ENCODE measurements around the gene WNK2. TPM values are rescaled to one million over a fixed set of nuclear protein-coding genes. Genes with fewer than 3 reads are reported as not detected.
A peak's percentile ranks its signal among the peaks of the same experiment; 100 is the strongest.

Gene WNK2
- total and polyA plus RNA-seq, 9 donors: 7.4 to 20.7 (median 14.9) TPM

DNA sequence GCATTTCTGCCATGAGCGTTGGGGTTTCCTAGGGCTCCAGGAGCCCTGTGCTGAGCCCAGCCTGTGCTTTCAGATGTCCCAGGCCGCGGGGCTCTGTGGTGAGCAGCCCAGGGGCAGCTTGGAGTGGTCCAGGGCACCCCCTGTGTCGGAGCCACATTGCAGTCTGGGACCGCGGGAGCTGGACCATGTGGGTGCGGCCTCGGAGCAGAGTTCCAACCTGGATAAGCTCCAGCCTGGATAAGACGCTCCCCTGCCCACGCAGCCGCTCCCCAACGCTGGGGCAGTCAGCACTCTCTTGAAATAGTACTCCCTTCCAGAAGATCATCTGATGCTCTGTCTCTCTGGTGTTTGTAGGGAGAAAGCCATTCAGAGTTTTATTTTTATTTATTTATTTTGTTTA lies 111.1 kb downstream of the WNK2 start:
- 26% methylated on average over 8 of the region's 12 CpGs for WGBS (ENCODE audit: insufficient coverage)
- no peaks in the 10 kb centered on the region for H3K36me3 ChIP-seq (ENCODE audit: control insufficient read depth, insufficient read depth, low read length)
- peaks cover 21% of the 10 kb centered on the region for H3K4me1 ChIP-seq (ENCODE audit: control insufficient read depth, insufficient read depth, low read length)
- no peaks in the 10 kb centered on the region for H3K27me3 ChIP-seq (ENCODE audit: control insufficient read depth, insufficient read depth, low read length)
- no peak overlapping the region for H3K27ac ChIP-seq (ENCODE audit: low read length)
- no peaks in the 10 kb centered on the region for H3K9me3 ChIP-seq (replicated peaks; ENCODE audit: control insufficient read depth, low read depth, low read length)
- H3K4me3 ChIP-seq (ENCODE audit: low read length): no peak overlapping the region
- peak; percentile 24 for DNase-seq

DNA sequence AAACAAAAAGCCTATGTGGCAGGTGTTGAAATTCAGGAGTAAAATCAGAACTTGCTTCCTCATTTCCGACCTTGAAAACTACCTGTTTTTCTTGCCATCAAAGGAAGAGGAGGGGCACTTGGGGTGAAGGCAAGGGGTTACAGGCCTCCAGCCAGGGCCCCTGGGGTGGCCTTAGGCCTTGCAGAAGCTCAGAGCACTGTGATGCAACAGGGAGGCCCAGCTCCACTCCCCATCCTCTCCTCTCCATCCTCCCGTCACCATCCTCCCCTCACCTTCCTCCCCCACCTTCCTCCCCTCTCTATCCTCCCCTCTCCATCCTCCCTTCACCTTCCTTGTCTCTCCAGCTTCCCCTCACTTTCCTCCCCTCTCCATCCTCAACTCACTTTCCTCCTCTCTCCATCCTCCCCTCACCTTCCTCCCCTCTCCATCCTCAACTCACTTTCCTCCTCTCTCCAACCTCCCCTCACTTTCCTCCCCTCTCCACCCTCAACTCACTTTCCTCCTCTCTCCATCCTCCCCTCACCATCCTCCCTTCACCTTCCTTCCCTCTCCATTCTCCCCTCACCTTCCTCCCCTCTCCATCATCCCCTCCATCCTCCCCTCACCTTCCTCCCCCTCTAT lies 111.6 kb downstream of the WNK2 start:
- peaks cover 23% of the 10 kb centered on the region for H3K4me1 ChIP-seq (ENCODE audit: control insufficient read depth, insufficient read depth, low read length)
- H3K27me3 ChIP-seq (ENCODE audit: control insufficient read depth, insufficient read depth, low read length): no peaks in the 10 kb centered on the region
- no peaks in the 10 kb centered on the region for H3K9me3 ChIP-seq (replicated peaks; ENCODE audit: control insufficient read depth, low read depth, low read length)
- WGBS (ENCODE audit: insufficient coverage): 47% methylated on average over 1 of the region's 2 CpGs
- no peaks in the 10 kb centered on the region for H3K36me3 ChIP-seq (ENCODE audit: control insufficient read depth, insufficient read depth, low read length)
- H3K27ac ChIP-seq (ENCODE audit: low read length): no peak overlapping the region
- H3K4me3 ChIP-seq (ENCODE audit: low read length): no peak overlapping the region
- no peak for DNase-seq

- H3K36me3 ChIP-seq (ENCODE audit: control insufficient read depth, insufficient read depth, low read length): no peaks in the 10 kb centered on the region
- H3K4me3 ChIP-seq (ENCODE audit: low read length): no peak overlapping the region
- H3K27ac ChIP-seq (ENCODE audit: low read length): no peak overlapping the region
- peaks cover 30% of the 10 kb centered on the region for H3K4me1 ChIP-seq (ENCODE audit: control insufficient read depth, insufficient read depth, low read length)
- 64% methylated on average over 17 of the region's 17 CpGs for WGBS (ENCODE audit: insufficient coverage)
- no peaks in the 10 kb centered on the region for H3K9me3 ChIP-seq (replicated peaks; ENCODE audit: control insufficient read depth, low read depth, low read length)
- H3K27me3 ChIP-seq (ENCODE audit: control insufficient read depth, insufficient read depth, low read length): no peaks in the 10 kb centered on the region
- DNase-seq: no peak
Observed at GRCh38 chr9:93296889-93297480, 113.0 kb downstream of the WNK2 start.

GRCh38 chr9:93297659-93298497 lies 113.9 kb downstream of the WNK2 start:
- DNase-seq: peak; percentile 56
- no peak overlapping the region for H3K27ac ChIP-seq (ENCODE audit: low read length)

GRCh38 chr9:93298498-93299417 lies 114.8 kb downstream of the WNK2 start:
- H3K36me3 ChIP-seq (ENCODE audit: control insufficient read depth, insufficient read depth, low read length): no peaks in the 10 kb centered on the region
- peaks cover 35% of the 10 kb centered on the region for H3K4me1 ChIP-seq (ENCODE audit: control insufficient read depth, insufficient read depth, low read length)
- no peaks in the 10 kb centered on the region for H3K9me3 ChIP-seq (replicated peaks; ENCODE audit: control insufficient read depth, low read depth, low read length)
- WGBS (ENCODE audit: insufficient coverage): 63% methylated on average over 24 of the region's 26 CpGs
- no peak overlapping the region for H3K27ac ChIP-seq (ENCODE audit: low read length)
- no peak for DNase-seq
- H3K4me3 ChIP-seq (ENCODE audit: low read length): no peak overlapping the region
- no peaks in the 10 kb centered on the region for H3K27me3 ChIP-seq (ENCODE audit: control insufficient read depth, insufficient read depth, low read length)

More at GRCh38 chr9:93297659-93298497, 113.9 kb downstream of the WNK2 start:
- H3K4me3 ChIP-seq (ENCODE audit: low read length): no peak overlapping the region
- H3K36me3 ChIP-seq (ENCODE audit: control insufficient read depth, insufficient read depth, low read length): no peaks in the 10 kb centered on the region
- H3K9me3 ChIP-seq (replicated peaks; ENCODE audit: control insufficient read depth, low read depth, low read length): no peaks in the 10 kb centered on the region
- peaks cover 30% of the 10 kb centered on the region for H3K4me1 ChIP-seq (ENCODE audit: control insufficient read depth, insufficient read depth, low read length)
- no peaks in the 10 kb centered on the region for H3K27me3 ChIP-seq (ENCODE audit: control insufficient read depth, insufficient read depth, low read length)
- WGBS (ENCODE audit: insufficient coverage): 71% methylated on average over 33 of the region's 33 CpGs

GRCh38 chr9:93299418-93300174 lies 115.7 kb downstream of the WNK2 start:
- Histone ChIP-seq H3K9me3 (replicated peaks; ENCODE audit: control insufficient read depth, low read depth, low read length) (no peaks in the 10 kb centered on the region), H3K27me3 (ENCODE audit: control insufficient read depth, insufficient read depth, low read length) (no peaks in the 10 kb centered on the region), H3K36me3 (ENCODE audit: control insufficient read depth, insufficient read depth, low read length) (no peaks in the 10 kb centered on the region), H3K4me1 (ENCODE audit: control insufficient read depth, insufficient read depth, low read length) (peaks cover 43% of the 10 kb centered on the region), H3K27ac (ENCODE audit: low read length) (no peak overlapping the region), H3K4me3 (ENCODE audit: low read length) (no peak overlapping the region)
- 92% methylated on average over 2 of the region's 26 CpGs for WGBS (ENCODE audit: insufficient coverage)
- no peak for DNase-seq

DNA sequence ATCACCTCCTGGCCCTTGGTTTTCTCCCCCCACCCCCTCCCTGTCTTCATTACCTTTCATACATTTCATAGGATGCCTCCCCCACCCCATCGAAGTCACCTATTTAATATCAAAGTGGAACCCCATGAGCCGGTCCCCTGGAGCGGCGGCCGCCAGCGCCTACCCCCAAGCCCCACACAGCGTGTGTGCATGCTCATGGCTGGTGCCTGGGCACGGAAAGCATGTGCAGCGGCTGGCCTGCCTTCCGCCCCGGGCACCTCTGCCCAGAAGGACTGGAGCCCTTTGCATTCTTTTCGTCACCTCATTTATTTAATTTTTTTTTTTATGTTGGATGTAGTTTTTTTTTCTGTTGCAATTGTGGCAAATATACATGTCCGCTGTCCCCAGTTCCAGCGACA lies 116.2 kb downstream of the WNK2 start:
- Histone ChIP-seq H3K4me1 (ENCODE audit: control insufficient read depth, insufficient read depth, low read length) (peaks cover 49% of the 10 kb centered on the region), H3K27me3 (ENCODE audit: control insufficient read depth, insufficient read depth, low read length) (no peaks in the 10 kb centered on the region), H3K9me3 (replicated peaks; ENCODE audit: control insufficient read depth, low read depth, low read length) (no peaks in the 10 kb centered on the region), H3K27ac (ENCODE audit: low read length) (no peak overlapping the region), H3K4me3 (ENCODE audit: low read length) (no peak overlapping the region), H3K36me3 (ENCODE audit: control insufficient read depth, insufficient read depth, low read length) (no peaks in the 10 kb centered on the region)
- 91% methylated on average over 6 of the region's 14 CpGs for WGBS (ENCODE audit: insufficient coverage)
- no peak for DNase-seq

DNA sequence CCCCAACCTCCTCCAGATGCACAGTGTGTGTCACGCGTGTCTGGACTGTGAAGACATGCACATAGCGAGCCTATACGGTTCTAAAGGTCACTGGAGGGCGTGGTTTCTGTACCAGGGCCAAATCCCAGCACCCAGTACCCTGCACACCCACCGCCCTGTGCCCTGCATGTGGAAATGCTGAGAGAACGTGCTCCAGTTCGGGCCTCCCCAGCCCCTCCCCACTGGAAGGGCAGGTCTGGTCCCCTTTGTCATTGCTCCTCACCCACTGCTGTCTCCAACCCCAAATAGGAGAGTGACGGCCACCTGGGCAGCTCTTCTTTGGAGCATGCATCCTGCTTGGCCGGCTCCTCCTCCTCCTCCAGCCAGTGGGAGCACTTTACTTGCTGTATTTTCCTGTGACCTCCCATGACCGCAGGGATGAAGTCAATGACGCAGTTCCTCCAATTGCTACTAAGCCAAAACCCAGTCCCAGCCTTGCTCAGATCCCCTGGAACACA lies 116.7 kb downstream of the WNK2 start:
- Histone ChIP-seq H3K4me1 (ENCODE audit: control insufficient read depth, insufficient read depth, low read length) (peaks cover 54% of the 10 kb centered on the region), H3K36me3 (ENCODE audit: control insufficient read depth, insufficient read depth, low read length) (no peaks in the 10 kb centered on the region), H3K27ac (ENCODE audit: low read length) (no peak overlapping the region), H3K9me3 (replicated peaks; ENCODE audit: control insufficient read depth, low read depth, low read length) (no peaks in the 10 kb centered on the region), H3K4me3 (ENCODE audit: low read length) (no peak overlapping the region), H3K27me3 (ENCODE audit: control insufficient read depth, insufficient read depth, low read length) (no peaks in the 10 kb centered on the region)
- 57% methylated on average over 9 of the region's 12 CpGs for WGBS (ENCODE audit: insufficient coverage)
- DNase-seq: peak; percentile 37

- Histone ChIP-seq H3K4me1 (ENCODE audit: control insufficient read depth, insufficient read depth, low read length) (peaks cover 61% of the 10 kb centered on the region), H3K27me3 (ENCODE audit: control insufficient read depth, insufficient read depth, low read length) (no peaks in the 10 kb centered on the region), H3K36me3 (ENCODE audit: control insufficient read depth, insufficient read depth, low read length) (no peaks in the 10 kb centered on the region), H3K4me3 (ENCODE audit: low read length) (no peak overlapping the region), H3K9me3 (replicated peaks; ENCODE audit: control insufficient read depth, low read depth, low read length) (no peaks in the 10 kb centered on the region), H3K27ac (ENCODE audit: low read length) (no peak overlapping the region)
- WGBS (ENCODE audit: insufficient coverage): 91% methylated on average over 9 of the region's 17 CpGs
- DNase-seq: no peak
Observed at GRCh38 chr9:93301291-93301811, 117.4 kb downstream of the WNK2 start.
